HG02943 (cell line): ENCODE data around the gene PRKAR1B.
"Not testable (repeated sequence)": the region's sequence is repeated elsewhere in the genome, so short reads cannot be mapped to it uniquely, and the experiment has no call there.

ENCODE experiments used
- ATAC-seq: cut with Tn5 transposase; IDR thresholded peaks from one replicate; pipeline ENCODE4 v1.9.1; 2021; ENCODE audit warnings: mild to moderate bottlenecking, low read depth, moderate library complexity; ENCODE audit not compliant: unreplicated experiment

PRKAR1B gene

GRCh38 chr7:566100-566499 lies 161.0 kb downstream of the PRKAR1B start:
- no peak for ATAC-seq

- ATAC-seq, result no peak
These were observed 162.8 kb downstream of the PRKAR1B start for GRCh38 chr7:564176-564865.

- no peak for ATAC-seq
These were observed 163.4 kb downstream of the PRKAR1B start for GRCh38 chr7:563629-564170.

GRCh38 chr7:562789-563628 lies 164.1 kb downstream of the PRKAR1B start:
- no peak for ATAC-seq

GRCh38 chr7:562374-562675 lies 164.8 kb downstream of the PRKAR1B start:
- ATAC-seq, result no peak

DNA sequence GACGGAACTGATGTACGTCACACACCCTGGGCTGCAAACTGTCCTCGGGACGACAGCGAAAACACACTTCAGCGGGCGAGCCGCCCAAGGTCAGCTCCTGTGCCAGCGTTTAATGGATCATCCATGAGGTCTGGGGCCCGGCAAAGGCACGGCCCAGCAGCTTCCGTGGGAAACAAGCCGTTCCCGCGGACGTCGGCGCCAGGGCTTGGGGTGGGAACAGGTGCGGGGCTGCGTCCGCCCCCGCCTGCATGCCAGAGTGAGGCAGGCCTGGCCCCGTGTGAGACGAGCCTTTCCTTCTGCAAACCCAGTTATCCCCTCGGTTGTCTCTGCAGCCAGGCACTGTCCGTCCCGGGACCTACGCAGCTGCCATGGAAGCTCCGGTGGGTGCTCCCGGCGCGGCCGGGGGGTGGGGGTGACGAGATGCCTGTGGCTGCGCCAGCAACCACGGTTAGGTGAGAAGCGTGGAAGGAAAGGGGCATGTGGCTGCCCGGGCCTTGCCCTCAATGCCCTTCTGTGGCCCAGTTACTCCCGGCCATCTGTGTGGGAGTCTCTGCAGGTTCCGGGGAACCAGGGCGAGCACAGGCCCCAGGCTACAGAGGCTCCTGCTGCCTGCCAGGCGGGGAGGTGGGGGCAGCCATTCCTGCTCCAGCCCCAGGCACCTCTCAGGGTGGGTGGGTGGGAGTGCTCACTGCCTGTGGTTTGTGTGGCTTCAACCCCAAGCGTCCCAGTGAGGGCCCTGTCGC lies 165.3 kb downstream of the PRKAR1B start:
- ATAC-seq, result no peak

GRCh38 chr7:560966-561630 lies 166.0 kb downstream of the PRKAR1B start:
- ATAC-seq, result no peak

GRCh38 chr7:559396-559705 lies 167.7 kb downstream of the PRKAR1B start:
- ATAC-seq, result no peak

- no peak for ATAC-seq
These were observed 169.6 kb downstream of the PRKAR1B start for GRCh38 chr7:557558-557881.

- ATAC-seq, result no peak
These were observed 170.1 kb downstream of the PRKAR1B start for GRCh38 chr7:556837-557557.

DNA sequence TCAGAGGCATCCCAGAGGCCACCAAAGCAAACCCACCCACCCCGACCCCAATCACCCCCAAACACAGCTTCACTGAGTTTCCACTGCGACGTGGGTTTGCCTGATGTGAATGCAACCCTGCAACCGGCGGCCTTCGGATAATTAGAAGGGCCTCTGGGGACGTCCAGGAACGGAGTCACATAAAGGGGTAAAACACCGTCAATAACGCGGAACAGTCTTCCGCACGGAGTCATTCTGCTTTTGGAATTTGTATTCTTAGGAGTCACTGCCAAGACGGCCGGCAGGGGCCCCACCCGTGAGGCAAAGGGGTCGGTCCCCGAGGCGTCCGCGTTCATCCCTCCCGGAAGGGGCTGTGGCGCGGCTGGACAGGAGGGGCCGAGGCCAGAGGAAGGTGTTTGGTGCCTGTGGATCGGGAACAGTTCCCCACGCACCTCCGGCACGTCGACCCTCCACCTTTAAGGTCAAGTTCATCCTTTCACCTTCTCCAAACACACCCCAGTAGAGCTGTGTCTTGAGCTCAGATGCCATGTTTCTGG lies 170.7 kb downstream of the PRKAR1B start:
- no peak for ATAC-seq

- ATAC-seq, result no peak
These were observed 171.4 kb downstream of the PRKAR1B start for GRCh38 chr7:555551-556160.

DNA sequence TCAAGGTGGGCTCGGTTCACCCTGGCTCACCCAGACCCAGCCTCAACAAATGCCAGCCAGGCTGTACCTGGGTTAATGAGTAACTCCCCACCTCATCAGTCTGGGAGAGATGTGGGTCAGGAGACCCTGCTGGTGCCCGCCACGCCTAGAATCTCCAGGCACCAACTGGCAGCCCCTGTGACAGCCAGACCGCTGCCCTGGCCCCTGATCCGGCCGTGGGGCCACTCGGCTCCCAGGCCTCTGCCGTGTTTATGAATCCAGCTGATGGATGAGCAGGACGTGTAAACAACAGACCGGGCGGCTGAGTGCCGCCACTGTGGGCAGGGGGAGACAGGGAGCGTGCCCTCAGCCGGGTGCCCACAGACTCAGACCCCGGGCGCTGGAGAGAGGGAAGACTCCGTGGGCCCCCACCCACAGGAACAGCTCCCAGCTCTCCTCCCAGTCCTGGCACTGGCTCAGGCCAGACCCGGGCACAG lies 173.4 kb downstream of the PRKAR1B start:
- no peak for ATAC-seq

DNA sequence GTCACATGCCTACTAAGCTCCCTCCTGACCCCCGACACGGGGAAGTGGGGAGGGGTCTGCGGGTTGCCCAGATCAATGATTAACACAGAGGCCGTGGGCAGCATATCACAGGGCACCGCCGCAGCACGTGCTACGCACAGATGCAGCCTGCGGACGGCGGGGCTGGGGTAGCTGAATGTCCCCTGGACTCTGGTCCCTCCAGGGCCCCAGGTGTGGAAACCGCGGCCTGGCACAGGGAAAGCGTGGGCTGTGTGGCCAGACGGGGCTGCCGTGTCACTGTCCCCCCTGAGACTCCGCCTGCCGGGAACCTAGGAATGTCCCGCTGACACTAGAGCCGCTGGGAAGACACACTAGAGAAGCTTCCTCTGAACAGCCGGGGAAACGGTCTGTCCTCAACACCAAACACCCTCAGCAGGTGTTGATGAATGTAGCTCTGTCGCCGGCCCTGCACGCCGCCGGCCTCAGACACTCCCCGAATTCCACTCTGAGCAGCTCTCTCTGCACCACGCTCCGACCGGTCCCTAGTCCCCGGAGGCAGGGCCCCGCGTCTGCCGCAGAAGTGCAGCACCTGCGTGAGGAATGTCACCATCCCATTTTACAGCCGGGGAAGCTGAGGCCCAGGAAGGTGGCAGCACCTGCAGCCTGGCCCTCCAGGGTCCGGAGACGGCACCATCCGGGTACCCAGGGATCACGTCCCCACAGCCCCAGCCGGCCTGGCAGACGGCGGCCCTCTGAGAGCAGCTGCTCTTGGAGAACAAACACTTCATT lies 174.0 kb downstream of the PRKAR1B start:
- no peak for ATAC-seq

- ATAC-seq, result not testable (repeated sequence)
These were observed 174.8 kb downstream of the PRKAR1B start for GRCh38 chr7:552151-552867.

DNA sequence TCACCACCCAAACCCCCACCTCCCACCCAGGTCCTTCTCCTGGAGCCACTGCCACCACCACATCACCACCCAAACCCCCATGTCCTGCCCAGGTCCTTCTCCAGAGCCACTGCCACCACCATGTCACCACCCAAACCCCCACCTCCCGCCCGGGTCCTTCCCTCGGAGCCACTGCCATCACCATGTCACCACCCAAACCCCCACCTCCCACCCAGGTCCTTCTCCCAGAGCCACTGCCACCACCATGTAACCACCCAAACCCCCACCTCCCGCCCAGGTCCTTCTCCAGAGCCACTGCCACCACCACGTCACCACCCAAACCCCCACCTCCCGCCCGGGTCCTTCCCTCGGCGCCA lies 175.5 kb downstream of the PRKAR1B start:
- ATAC-seq, result not testable (repeated sequence)

GRCh38 chr7:550881-551614 lies 176.0 kb downstream of the PRKAR1B start:
- ATAC-seq, result no peak
